Measurements from ENCODE around the gene KRT77.

- TF ChIP-seq EP300 (IDR thresholded peaks at IDR 0.05; ENCODE audit: borderline replicate concordance in 1 of 2, low read depth in 1 of 2, low read length in 1 of 2) (no peak), TAF1 (IDR thresholded peaks at IDR 0.05; ENCODE audit: borderline replicate concordance, low read depth, low read length) (no peak), FOXJ3 (CRISPR knock-in tag; IDR thresholded peaks at IDR 0.05) (no peak), CTCF (IDR thresholded peaks at IDR 0.05) (peak; percentile 23; the same call in 1 of the 2 replicates), GATA2 (CRISPR knock-in tag; IDR thresholded peaks at IDR 0.05) (no peak), SMC3 (IDR thresholded peaks at IDR 0.05; ENCODE audit: low read depth, low read length) (no peak), EZH2phosphoT487 (IDR thresholded peaks at IDR 0.05; ENCODE audit: borderline replicate concordance, low read depth) (no peak), POLR2AphosphoS5 (IDR thresholded peaks at IDR 0.05; ENCODE audit: low read depth, low read length) (no peak), MAX (IDR thresholded peaks at IDR 0.05; ENCODE audit: low read depth) (no peak), CHD2 (IDR thresholded peaks at IDR 0.05; ENCODE audit: low read length, partially characterized antibody) (no peak), MXI1 (IDR thresholded peaks at IDR 0.05; ENCODE audit: low read depth, low read length) (no peak), RAD21 (IDR thresholded peaks at IDR 0.05; ENCODE audit: low read length) (no peak), NFIC (IDR thresholded peaks at IDR 0.05; ENCODE audit: borderline replicate concordance) (no peak), MEF2A (IDR thresholded peaks at IDR 0.05; ENCODE audit: borderline replicate concordance, low read depth) (no peak)
Measured at GRCh38 chr12:52667509-52667908, 35.8 kb downstream of the KRT77 start.

All from SK-N-SH (cell line).